AG10803 (cell line): ENCODE measurements around the gene RGS7.
"Not testable (repeated sequence)": the region's sequence is repeated elsewhere in the genome, so short reads cannot be mapped to it uniquely, and the experiment has no call there.

Source experiments
- DNase-seq: peaks from one replicate; pipeline ENCODE4 v3.0.0; 2010; ENCODE audit warnings: low read depth
- H3K4me3 ChIP-seq: 2 replicates; pipeline ENCODE4 v1.5.1; 2011; ENCODE audit warnings: mild to moderate bottlenecking, low read length, control low read depth
- CTCF ChIP-seq: conservative IDR thresholded peaks from 2 replicates; pipeline ENCODE4 v1.5.1; 2011; ENCODE audit warnings: mild to moderate bottlenecking, low read length, control low read depth, inconsistent platforms

Gene RGS7

GRCh38 chr1:241316372-241316771 is 40.6 kb downstream of the RGS7 start:
- TF ChIP-seq CTCF: no peak
- DNase-seq: no peak
- H3K4me3 ChIP-seq: no peak overlapping the region

DNA sequence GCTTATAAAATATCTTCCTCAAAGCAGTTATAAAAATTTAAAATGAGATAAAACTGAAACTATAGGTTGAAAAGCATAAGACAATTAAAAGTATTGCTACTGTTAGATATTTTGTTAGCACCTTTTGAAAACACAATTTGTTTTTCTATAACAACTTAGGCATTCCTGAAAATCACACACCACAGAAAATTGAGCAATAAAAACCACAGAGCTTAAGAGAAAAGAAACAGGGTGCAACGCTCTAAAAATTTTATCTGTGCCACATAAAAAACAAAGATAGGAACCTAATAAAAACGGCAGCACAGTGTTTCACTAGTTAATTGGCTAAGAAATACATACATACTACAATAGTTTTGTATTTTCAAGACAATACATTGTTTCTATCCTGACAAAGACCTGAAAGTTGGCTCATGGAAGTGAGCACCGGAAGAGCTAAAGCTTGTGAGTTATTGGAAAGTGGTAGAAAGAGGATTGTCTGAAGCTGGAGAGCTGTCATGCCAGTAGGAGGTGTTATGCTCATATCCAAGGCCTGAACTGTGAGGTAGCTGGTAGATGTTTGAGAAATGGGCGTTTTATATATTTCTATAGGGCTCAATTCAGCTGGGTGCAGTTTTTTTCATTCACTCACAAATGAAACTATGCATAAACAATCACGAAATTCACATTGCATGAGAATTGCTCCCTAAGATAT is 45.8 kb downstream of the RGS7 start:
- no peak for DNase-seq
- TF ChIP-seq CTCF: no peak
- H3K4me3 ChIP-seq: no peak overlapping the region

- no peak for TF ChIP-seq CTCF
- no peak overlapping the region for H3K4me3 ChIP-seq
- no peak for DNase-seq
These were observed 46.6 kb downstream of the RGS7 start for GRCh38 chr1:241310451-241310850.

GRCh38 chr1:241309651-241310050 is 47.4 kb downstream of the RGS7 start:
- TF ChIP-seq CTCF: no peak
- no peak for DNase-seq
- no peak overlapping the region for H3K4me3 ChIP-seq

- TF ChIP-seq CTCF: no peak
- no peak for DNase-seq
- no peak overlapping the region for H3K4me3 ChIP-seq
These were observed 48.5 kb downstream of the RGS7 start for GRCh38 chr1:241308471-241308870.

DNA sequence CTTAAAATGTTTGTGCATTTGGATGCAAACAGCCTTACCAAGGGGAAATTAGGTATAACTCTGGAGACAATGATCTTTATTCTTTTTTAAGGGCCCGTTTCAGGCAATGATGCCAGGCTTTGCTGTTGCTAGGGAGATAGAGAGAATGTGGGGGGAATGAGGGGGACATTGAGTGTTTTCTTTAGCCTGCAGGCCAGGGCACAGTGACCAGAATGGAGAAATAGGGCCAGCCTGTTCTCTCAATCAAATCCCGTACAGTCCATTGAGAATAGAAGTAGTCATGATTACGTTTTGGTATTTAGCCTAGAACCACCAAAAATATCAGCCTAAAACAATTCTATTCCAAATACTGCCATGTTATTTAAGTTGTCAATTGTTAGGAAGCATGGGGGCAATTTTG is 49.0 kb downstream of the RGS7 start:
- DNase-seq: no peak
- no peak for TF ChIP-seq CTCF
- no peak overlapping the region for H3K4me3 ChIP-seq

- TF ChIP-seq CTCF: no peak
- no peak overlapping the region for H3K4me3 ChIP-seq
- DNase-seq: no peak
These were observed 50.7 kb downstream of the RGS7 start for GRCh38 chr1:241306125-241306790.

- not testable (repeated sequence) for H3K4me3 ChIP-seq, DNase-seq
These were observed 55.0 kb downstream of the RGS7 start for GRCh38 chr1:241302024-241302423.
